WTC11 (cell line): ENCODE results near the gene LTBP1.

Experiments used
- ATF1 ChIP-seq: sonication (generic); formaldehyde crosslinking; IDR thresholded peaks from 2 replicates; pipeline ENCODE4 v1.8.1; 2023; ENCODE audit warnings: mild to moderate bottlenecking, moderate library complexity, missing genetic modification reagents
- FOXJ3 ChIP-seq: sonication (generic); formaldehyde crosslinking; IDR thresholded peaks from 2 replicates; pipeline ENCODE4 v1.9.0; 2021; ENCODE audit warnings: missing genetic modification reagents, mild to moderate bottlenecking, borderline replicate concordance
- GTF2I ChIP-seq: fragments of 250-450 bp; sonication (Bioruptor Pico); conservative IDR thresholded peaks from 2 replicates; pipeline ENCODE4 v1.4.0; 2021; ENCODE audit warnings: mild to moderate bottlenecking
- NR1H2 ChIP-seq: sonication (generic); formaldehyde crosslinking; IDR thresholded peaks from 2 replicates; pipeline ENCODE4 v1.9.0; 2021; ENCODE audit warnings: mild to moderate bottlenecking, moderate library complexity, missing genetic modification reagents
- SMAD3 ChIP-seq: sonication (generic); formaldehyde crosslinking; IDR thresholded peaks from 2 replicates; pipeline ENCODE4 v1.8.0; 2022; ENCODE audit warnings: missing genetic modification reagents, mild to moderate bottlenecking, borderline replicate concordance
- SP1 ChIP-seq: sonication (generic); formaldehyde crosslinking; conservative IDR thresholded peaks from 2 replicates; pipeline ENCODE4 v1.8.1; 2022; ENCODE audit warnings: missing genetic modification reagents
- ZNF671 ChIP-seq: fragments of 250-450 bp; sonication (Bioruptor Pico); IDR thresholded peaks from 2 replicates; pipeline ENCODE4 v1.8.0; 2021; ENCODE audit warnings: mild to moderate bottlenecking
- TF ChIP-seq, protein P1 (sequence below): sonication (generic); formaldehyde crosslinking; IDR thresholded peaks from 2 replicates; pipeline ENCODE4 v1.8.0; 2022; ENCODE audit warnings: mild to moderate bottlenecking, missing genetic modification reagents
- TF ChIP-seq, protein P2 (sequence below): fragments of 200-600 bp; IDR thresholded peaks from 2 replicates; pipeline ENCODE4 v1.8.0; 2022; ENCODE audit warnings: antibody characterized with exemption
- TF ChIP-seq, protein P3 (sequence below): sonication (generic); formaldehyde crosslinking; IDR thresholded peaks from 2 replicates; pipeline ENCODE4 v1.8.1; 2023; ENCODE audit warnings: mild to moderate bottlenecking, missing genetic modification reagents, moderate library complexity
- TF ChIP-seq, protein P4 (sequence below): sonication (generic); formaldehyde crosslinking; IDR thresholded peaks from 2 replicates; pipeline ENCODE4 v1.8.0; 2022; ENCODE audit warnings: missing genetic modification reagents
- TF ChIP-seq, protein P5 (sequence below): sonication (generic); formaldehyde crosslinking; IDR thresholded peaks from 2 replicates; pipeline ENCODE4 v1.8.0; 2023; ENCODE audit warnings: missing genetic modification reagents, mild to moderate bottlenecking, borderline replicate concordance

DNA sequence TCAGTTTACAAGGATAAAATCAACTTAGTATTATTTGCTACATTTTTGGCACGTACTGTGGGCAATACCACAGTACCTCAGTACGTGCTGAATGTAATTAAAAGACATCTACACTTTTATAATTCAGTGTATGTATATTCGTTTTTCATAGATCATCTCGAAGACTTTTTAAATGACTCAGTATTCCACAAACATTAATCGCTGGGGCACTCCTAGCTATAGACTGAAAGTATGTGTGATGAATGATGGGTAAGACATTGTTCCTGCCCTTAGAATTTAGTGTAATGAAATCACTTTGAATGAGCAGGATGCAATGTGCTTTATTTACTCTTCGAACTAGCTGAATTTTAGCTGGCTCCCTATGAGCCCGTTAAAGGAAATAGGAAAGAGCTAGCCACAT, 284.1 kb downstream of the LTBP1 start:
- no peak for TF ChIP-seq ATF1 (CRISPR knock-in tag)
- no peak for TF ChIP-seq SMAD3 (CRISPR knock-in tag)
- TF ChIP-seq NR1H2: no peak
- TF ChIP-seq, protein P1, sequence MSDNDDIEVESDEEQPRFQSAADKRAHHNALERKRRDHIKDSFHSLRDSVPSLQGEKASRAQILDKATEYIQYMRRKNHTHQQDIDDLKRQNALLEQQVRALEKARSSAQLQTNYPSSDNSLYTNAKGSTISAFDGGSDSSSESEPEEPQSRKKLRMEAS (CRISPR knock-in tag): no peak
- TF ChIP-seq, protein P2, sequence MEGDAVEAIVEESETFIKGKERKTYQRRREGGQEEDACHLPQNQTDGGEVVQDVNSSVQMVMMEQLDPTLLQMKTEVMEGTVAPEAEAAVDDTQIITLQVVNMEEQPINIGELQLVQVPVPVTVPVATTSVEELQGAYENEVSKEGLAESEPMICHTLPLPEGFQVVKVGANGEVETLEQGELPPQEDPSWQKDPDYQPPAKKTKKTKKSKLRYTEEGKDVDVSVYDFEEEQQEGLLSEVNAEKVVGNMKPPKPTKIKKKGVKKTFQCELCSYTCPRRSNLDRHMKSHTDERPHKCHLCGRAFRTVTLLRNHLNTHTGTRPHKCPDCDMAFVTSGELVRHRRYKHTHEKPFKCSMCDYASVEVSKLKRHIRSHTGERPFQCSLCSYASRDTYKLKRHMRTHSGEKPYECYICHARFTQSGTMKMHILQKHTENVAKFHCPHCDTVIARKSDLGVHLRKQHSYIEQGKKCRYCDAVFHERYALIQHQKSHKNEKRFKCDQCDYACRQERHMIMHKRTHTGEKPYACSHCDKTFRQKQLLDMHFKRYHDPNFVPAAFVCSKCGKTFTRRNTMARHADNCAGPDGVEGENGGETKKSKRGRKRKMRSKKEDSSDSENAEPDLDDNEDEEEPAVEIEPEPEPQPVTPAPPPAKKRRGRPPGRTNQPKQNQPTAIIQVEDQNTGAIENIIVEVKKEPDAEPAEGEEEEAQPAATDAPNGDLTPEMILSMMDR: no peak
- no peak for TF ChIP-seq GTF2I
- no peak for TF ChIP-seq SP1 (CRISPR knock-in tag)
- TF ChIP-seq FOXJ3 (CRISPR knock-in tag): no peak
- TF ChIP-seq, protein P3, sequence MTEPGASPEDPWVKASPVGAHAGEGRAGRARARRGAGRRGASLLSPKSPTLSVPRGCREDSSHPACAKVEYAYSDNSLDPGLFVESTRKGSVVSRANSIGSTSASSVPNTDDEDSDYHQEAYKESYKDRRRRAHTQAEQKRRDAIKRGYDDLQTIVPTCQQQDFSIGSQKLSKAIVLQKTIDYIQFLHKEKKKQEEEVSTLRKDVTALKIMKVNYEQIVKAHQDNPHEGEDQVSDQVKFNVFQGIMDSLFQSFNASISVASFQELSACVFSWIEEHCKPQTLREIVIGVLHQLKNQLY: no peak
- no peak for TF ChIP-seq ZNF671 (CRISPR knock-in tag)
- TF ChIP-seq, protein P4, sequence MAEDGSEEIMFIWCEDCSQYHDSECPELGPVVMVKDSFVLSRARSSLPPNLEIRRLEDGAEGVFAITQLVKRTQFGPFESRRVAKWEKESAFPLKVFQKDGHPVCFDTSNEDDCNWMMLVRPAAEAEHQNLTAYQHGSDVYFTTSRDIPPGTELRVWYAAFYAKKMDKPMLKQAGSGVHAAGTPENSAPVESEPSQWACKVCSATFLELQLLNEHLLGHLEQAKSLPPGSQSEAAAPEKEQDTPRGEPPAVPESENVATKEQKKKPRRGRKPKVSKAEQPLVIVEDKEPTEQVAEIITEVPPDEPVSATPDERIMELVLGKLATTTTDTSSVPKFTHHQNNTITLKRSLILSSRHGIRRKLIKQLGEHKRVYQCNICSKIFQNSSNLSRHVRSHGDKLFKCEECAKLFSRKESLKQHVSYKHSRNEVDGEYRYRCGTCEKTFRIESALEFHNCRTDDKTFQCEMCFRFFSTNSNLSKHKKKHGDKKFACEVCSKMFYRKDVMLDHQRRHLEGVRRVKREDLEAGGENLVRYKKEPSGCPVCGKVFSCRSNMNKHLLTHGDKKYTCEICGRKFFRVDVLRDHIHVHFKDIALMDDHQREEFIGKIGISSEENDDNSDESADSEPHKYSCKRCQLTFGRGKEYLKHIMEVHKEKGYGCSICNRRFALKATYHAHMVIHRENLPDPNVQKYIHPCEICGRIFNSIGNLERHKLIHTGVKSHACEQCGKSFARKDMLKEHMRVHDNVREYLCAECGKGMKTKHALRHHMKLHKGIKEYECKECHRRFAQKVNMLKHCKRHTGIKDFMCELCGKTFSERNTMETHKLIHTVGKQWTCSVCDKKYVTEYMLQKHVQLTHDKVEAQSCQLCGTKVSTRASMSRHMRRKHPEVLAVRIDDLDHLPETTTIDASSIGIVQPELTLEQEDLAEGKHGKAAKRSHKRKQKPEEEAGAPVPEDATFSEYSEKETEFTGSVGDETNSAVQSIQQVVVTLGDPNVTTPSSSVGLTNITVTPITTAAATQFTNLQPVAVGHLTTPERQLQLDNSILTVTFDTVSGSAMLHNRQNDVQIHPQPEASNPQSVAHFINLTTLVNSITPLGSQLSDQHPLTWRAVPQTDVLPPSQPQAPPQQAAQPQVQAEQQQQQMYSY (CRISPR knock-in tag): no peak
- TF ChIP-seq, protein P5, sequence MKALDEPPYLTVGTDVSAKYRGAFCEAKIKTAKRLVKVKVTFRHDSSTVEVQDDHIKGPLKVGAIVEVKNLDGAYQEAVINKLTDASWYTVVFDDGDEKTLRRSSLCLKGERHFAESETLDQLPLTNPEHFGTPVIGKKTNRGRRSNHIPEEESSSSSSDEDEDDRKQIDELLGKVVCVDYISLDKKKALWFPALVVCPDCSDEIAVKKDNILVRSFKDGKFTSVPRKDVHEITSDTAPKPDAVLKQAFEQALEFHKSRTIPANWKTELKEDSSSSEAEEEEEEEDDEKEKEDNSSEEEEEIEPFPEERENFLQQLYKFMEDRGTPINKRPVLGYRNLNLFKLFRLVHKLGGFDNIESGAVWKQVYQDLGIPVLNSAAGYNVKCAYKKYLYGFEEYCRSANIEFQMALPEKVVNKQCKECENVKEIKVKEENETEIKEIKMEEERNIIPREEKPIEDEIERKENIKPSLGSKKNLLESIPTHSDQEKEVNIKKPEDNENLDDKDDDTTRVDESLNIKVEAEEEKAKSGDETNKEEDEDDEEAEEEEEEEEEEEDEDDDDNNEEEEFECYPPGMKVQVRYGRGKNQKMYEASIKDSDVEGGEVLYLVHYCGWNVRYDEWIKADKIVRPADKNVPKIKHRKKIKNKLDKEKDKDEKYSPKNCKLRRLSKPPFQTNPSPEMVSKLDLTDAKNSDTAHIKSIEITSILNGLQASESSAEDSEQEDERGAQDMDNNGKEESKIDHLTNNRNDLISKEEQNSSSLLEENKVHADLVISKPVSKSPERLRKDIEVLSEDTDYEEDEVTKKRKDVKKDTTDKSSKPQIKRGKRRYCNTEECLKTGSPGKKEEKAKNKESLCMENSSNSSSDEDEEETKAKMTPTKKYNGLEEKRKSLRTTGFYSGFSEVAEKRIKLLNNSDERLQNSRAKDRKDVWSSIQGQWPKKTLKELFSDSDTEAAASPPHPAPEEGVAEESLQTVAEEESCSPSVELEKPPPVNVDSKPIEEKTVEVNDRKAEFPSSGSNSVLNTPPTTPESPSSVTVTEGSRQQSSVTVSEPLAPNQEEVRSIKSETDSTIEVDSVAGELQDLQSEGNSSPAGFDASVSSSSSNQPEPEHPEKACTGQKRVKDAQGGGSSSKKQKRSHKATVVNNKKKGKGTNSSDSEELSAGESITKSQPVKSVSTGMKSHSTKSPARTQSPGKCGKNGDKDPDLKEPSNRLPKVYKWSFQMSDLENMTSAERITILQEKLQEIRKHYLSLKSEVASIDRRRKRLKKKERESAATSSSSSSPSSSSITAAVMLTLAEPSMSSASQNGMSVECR (CRISPR knock-in tag): no peak
